HG02973 (cell line): ENCODE measurements around the gene ADGB.
"Not testable (repeated sequence)": the region's sequence is repeated elsewhere in the genome, so short reads cannot be mapped to it uniquely, and the experiment has no call there.

ENCODE experiments used
- ATAC-seq: cut with Tn5 transposase; IDR thresholded peaks from one replicate; pipeline ENCODE4 v1.9.1; 2021; ENCODE audit warnings: moderate library complexity; ENCODE audit not compliant: unreplicated experiment

ADGB gene

GRCh38 chr6:146814148-146814750 lies 215.5 kb downstream of the ADGB start:
- no peak for ATAC-seq

GRCh38 chr6:146815511-146816462 lies 217.0 kb downstream of the ADGB start:
- ATAC-seq: not testable (repeated sequence)

- no peak for ATAC-seq
These were observed 221.0 kb downstream of the ADGB start for GRCh38 chr6:146819596-146820320.

- no peak for ATAC-seq
These were observed 228.6 kb downstream of the ADGB start for GRCh38 chr6:146827216-146827928.

- ATAC-seq: no peak
These were observed 231.2 kb downstream of the ADGB start for GRCh38 chr6:146829792-146830565.

- no peak for ATAC-seq
These were observed 234.4 kb downstream of the ADGB start for GRCh38 chr6:146833157-146833556.

- no peak for ATAC-seq
These were observed 241.4 kb downstream of the ADGB start for GRCh38 chr6:146840216-146840615.

GRCh38 chr6:146840641-146841040 lies 241.9 kb downstream of the ADGB start:
- no peak for ATAC-seq

- ATAC-seq: no peak
These were observed 248.7 kb downstream of the ADGB start for GRCh38 chr6:146847426-146847825.

- ATAC-seq: peak; percentile 42
These were observed 251.6 kb downstream of the ADGB start for GRCh38 chr6:146850238-146850896.

GRCh38 chr6:146850981-146851380 lies 252.2 kb downstream of the ADGB start:
- no peak for ATAC-seq

- ATAC-seq: no peak
These were observed 253.1 kb downstream of the ADGB start for GRCh38 chr6:146851837-146852236.

- ATAC-seq: not testable (repeated sequence)
These were observed 255.9 kb downstream of the ADGB start for GRCh38 chr6:146854521-146855255.

- ATAC-seq: no peak
These were observed 257.1 kb downstream of the ADGB start for GRCh38 chr6:146855889-146856288.

GRCh38 chr6:146856296-146856695 lies 257.5 kb downstream of the ADGB start:
- peak; percentile 46 for ATAC-seq

GRCh38 chr6:146857180-146857979 lies 258.6 kb downstream of the ADGB start:
- peak; percentile 93 for ATAC-seq

GRCh38 chr6:146857980-146858347 lies 259.2 kb downstream of the ADGB start:
- peak; percentile 12 for ATAC-seq

- no peak for ATAC-seq
These were observed 260.4 kb downstream of the ADGB start for GRCh38 chr6:146859206-146859605.
